Glomerular endothelial cell (primary cell): ENCODE data around the gene SNX32. TPM values are rescaled to one million over a fixed set of nuclear protein-coding genes. Genes with fewer than 3 reads are reported as not detected.
A peak's percentile ranks its signal among the peaks of the same experiment; 100 is the strongest.

ENCODE experiments used
- DNase-seq: peaks from one replicate; pipeline ENCODE4 v3.0.0-alpha.2; 2011; ENCODE audit warnings: low read depth, low spot score; ENCODE audit errors: extremely low read depth
- total RNA-seq: library from RNA; depleted of rRNA; stranded (reverse); fragments of >200 nt; gene quantifications from 2 replicates; pipeline ENCODE4 v1.2.3, GENCODE V29; 2015

Gene SNX32
- total RNA-seq: 0.63 TPM in 1 of 2 replicates, not detected in the other

GRCh38 chr11:65833297-65834030 is at the start of gene SNX32:
Gene SNX32 (plus strand): TSS chr11:65833963. CDS start chr11:65834066, 103 bp downstream.
- peak; percentile 45 for DNase-seq

- DNase-seq: no peak
Measured at GRCh38 chr11:65785319-65786007, 48.3 kb upstream of the SNX32 start.

GRCh38 chr11:65786008-65786785 is 47.6 kb upstream of the SNX32 start:
- no peak for DNase-seq

GRCh38 chr11:65786786-65787636 is 46.8 kb upstream of the SNX32 start, which contains the start of gene OVOL1:
Gene OVOL1 (plus strand): TSS chr11:65787063. CDS start chr11:65787374, 311 bp downstream.
- DNase-seq: no peak

GRCh38 chr11:65787649-65788622 is 45.8 kb upstream of the SNX32 start:
- DNase-seq: no peak

- no peak for DNase-seq
Measured at GRCh38 chr11:65788821-65789220, 44.9 kb upstream of the SNX32 start.

- no peak for DNase-seq
Measured at GRCh38 chr11:65789230-65790103, 44.3 kb upstream of the SNX32 start.

- no peak for DNase-seq
Measured at GRCh38 chr11:65790104-65790901, 43.5 kb upstream of the SNX32 start.

- DNase-seq: no peak
Measured at GRCh38 chr11:65790902-65791650, 42.7 kb upstream of the SNX32 start.

GRCh38 chr11:65791719-65792213 is 42.0 kb upstream of the SNX32 start:
- no peak for DNase-seq

- no peak for DNase-seq
Measured at GRCh38 chr11:65792456-65792855, 41.3 kb upstream of the SNX32 start.

GRCh38 chr11:65793144-65793581 is 40.6 kb upstream of the SNX32 start:
- DNase-seq: no peak

GRCh38 chr11:65793625-65794400 is 40.0 kb upstream of the SNX32 start:
- no peak for DNase-seq

- DNase-seq: no peak
Measured at GRCh38 chr11:65794570-65795510, 38.9 kb upstream of the SNX32 start.
